GM23338 (cell line): Measurements from ENCODE around the gene TMPRSS6. TPM values are rescaled to one million over a fixed set of nuclear protein-coding genes. Genes with fewer than 3 reads are reported as not detected.

Experiments
- ATAC-seq: fragments of 200-7000 bp; cut with Tn5 transposase; 3 replicates; pipeline ENCODE4 v1.9.1; 2020
- DNase-seq: peaks from one replicate; pipeline ENCODE4 v3.0.0-alpha.2; 2015; ENCODE audit warnings: low spot score
- H2AFZ ChIP-seq: fragments of 200-600 bp; sonication (generic); 2 replicates; pipeline ENCODE4 v1.8.0; 2016; ENCODE audit warnings: antibody characterized with exemption, mild to moderate bottlenecking, moderate library complexity
- H3F3A ChIP-seq: fragments of 200-600 bp; sonication (generic); replicated peaks from 2 replicates; pipeline ENCODE4 v1.8.0; 2017; ENCODE audit warnings: antibody characterized with exemption, mixed run types, low read depth
- H3K27ac ChIP-seq: fragments of 200-600 bp; sonication (generic); 2 replicates; pipeline ENCODE4 v1.6.1; 2016; ENCODE audit warnings: low read depth
- H3K27me3 ChIP-seq: fragments of 200-600 bp; sonication (generic); 2 replicates; pipeline ENCODE4 v1.8.0; 2016; ENCODE audit warnings: mild to moderate bottlenecking, mixed run types, moderate library complexity; ENCODE audit not compliant: insufficient read depth
- H3K36me3 ChIP-seq: fragments of 200-600 bp; sonication (generic); 2 replicates; pipeline ENCODE4 v1.8.0; 2016; ENCODE audit warnings: mild to moderate bottlenecking; ENCODE audit not compliant: insufficient read depth
- H3K4me1 ChIP-seq: fragments of 200-600 bp; sonication (generic); 2 replicates; pipeline ENCODE4 v1.8.0; 2016; ENCODE audit warnings: mild to moderate bottlenecking, moderate library complexity; ENCODE audit not compliant: insufficient read depth
- H3K4me2 ChIP-seq: fragments of 200-600 bp; sonication (generic); 2 replicates; pipeline ENCODE4 v1.7.1; 2017; ENCODE audit warnings: mixed run types
- H3K4me3 ChIP-seq: fragments of 200-600 bp; sonication (generic); 2 replicates; pipeline ENCODE4 v1.6.1; 2016; ENCODE audit warnings: mixed run types
- H3K79me2 ChIP-seq: fragments of 200-600 bp; sonication (generic); replicated peaks from 2 replicates; pipeline ENCODE4 v1.8.0; 2017; ENCODE audit warnings: mild to moderate bottlenecking; ENCODE audit not compliant: insufficient read depth
- H3K9me2 ChIP-seq: fragments of 200-600 bp; sonication (generic); 2 replicates; pipeline ENCODE4 v1.8.0; 2017; ENCODE audit not compliant: insufficient read depth
- H4K20me1 ChIP-seq: fragments of 200-600 bp; sonication (generic); replicated peaks from 2 replicates; pipeline ENCODE4 v1.8.0; 2017; ENCODE audit warnings: mild to moderate bottlenecking; ENCODE audit not compliant: insufficient read depth
- H3K27ac Mint-ChIP-seq: 2 replicates; pipeline ENCODE4 v1.8.0; 2020; ENCODE audit warnings: inconsistent platforms, mild to moderate bottlenecking, moderate library complexity, mixed read lengths
- H3K27me3 Mint-ChIP-seq: 3 replicates; pipeline ENCODE4 v1.8.0; 2022; ENCODE audit warnings: low read depth, mild to moderate bottlenecking, moderate library complexity, mixed read lengths, inconsistent platforms; ENCODE audit not compliant: insufficient read depth, poor library complexity
- H3K36me3 Mint-ChIP-seq: 3 replicates; pipeline ENCODE4 v1.8.0; 2021; ENCODE audit warnings: low read depth, mild to moderate bottlenecking, inconsistent platforms, moderate library complexity, mixed read lengths
- H3K4me1 Mint-ChIP-seq: 3 replicates; pipeline ENCODE4 v1.8.0; 2020; ENCODE audit warnings: mild to moderate bottlenecking, inconsistent platforms, mixed read lengths
- H3K4me3 Mint-ChIP-seq: 3 replicates; pipeline ENCODE4 v1.8.0; 2021; ENCODE audit warnings: moderate library complexity, mild to moderate bottlenecking, inconsistent platforms, mixed read lengths
- H3K9me3 Mint-ChIP-seq: 3 replicates; pipeline ENCODE4 v1.8.0; 2020; ENCODE audit warnings: moderate library complexity, mild to moderate bottlenecking, inconsistent platforms, mixed read lengths
- CTCF ChIP-seq, 2 experiments: fragments of 200-600 bp in 1 of 2; sonication (generic) in 1 of 2; conservative IDR thresholded peaks; 2 replicates each; pipeline versions ENCODE4 v1.5.1 to v1.6.1; 2016 to 2017; ENCODE audit warnings: antibody characterized with exemption in 2 of 2, low read depth in 2 of 2, mild to moderate bottlenecking in 2 of 2, moderate library complexity in 1 of 2
- EZH2 ChIP-seq: fragments of 200-600 bp; sonication (generic); IDR thresholded peaks from one replicate; pipeline ENCODE4 v1.8.0; 2017; ENCODE audit warnings: antibody characterized with exemption, mild to moderate bottlenecking, low read depth; ENCODE audit not compliant: unreplicated experiment
- EZH2phosphoT487 ChIP-seq: fragments of 200-600 bp; sonication (generic); IDR thresholded peaks from one replicate; pipeline ENCODE4 v1.8.1; 2018; ENCODE audit warnings: antibody characterized with exemption; ENCODE audit not compliant: unreplicated experiment
- JUNB ChIP-seq: IDR thresholded peaks from one replicate; pipeline ENCODE4 v1.6.1; 2016; ENCODE audit warnings: antibody characterized with exemption; ENCODE audit not compliant: unreplicated experiment
- NANOG ChIP-seq: IDR thresholded peaks from 2 replicates; pipeline ENCODE4 v1.6.1; 2016; ENCODE audit warnings: antibody characterized with exemption, borderline replicate concordance
- STAT1 ChIP-seq: IDR thresholded peaks from one replicate; pipeline ENCODE4 v1.6.1; 2016; ENCODE audit warnings: antibody characterized with exemption; ENCODE audit not compliant: unreplicated experiment
- ZNF331 ChIP-seq: fragments of 250-450 bp; sonication (Bioruptor Pico); IDR thresholded peaks from 2 replicates; pipeline ENCODE4 v1.5.0; 2020; ENCODE audit warnings: low read depth, mild to moderate bottlenecking, moderate library complexity
- polyA plus RNA-seq: library from polyadenylated mRNA; unstranded; fragments of >200 nt; fragmentation: Nextera tagmentation; extraction: Ambion mirVana; gene quantifications from 2 replicates; pipeline ENCODE4 v1.2.1, GENCODE V29; 2016
- total RNA-seq: library from RNA; depleted of rRNA; stranded (reverse); fragments of >200 nt; shearing (Covaris generic); gene quantifications from 2 replicates; pipeline ENCODE4 v1.2.3, GENCODE V29; 2014
- TF ChIP-seq, protein P1 (sequence below): IDR thresholded peaks from one replicate; pipeline ENCODE4 v1.6.1; 2018; ENCODE audit warnings: antibody characterized with exemption; ENCODE audit not compliant: unreplicated experiment
- TF ChIP-seq, protein P2 (sequence below): IDR thresholded peaks from 2 replicates; pipeline ENCODE4 v1.6.1; 2016; ENCODE audit warnings: antibody characterized with exemption

TMPRSS6 gene
- total and polyA plus RNA-seq, 2 experiments from 2014 or later, result 0.13 TPM; not detected in 1

DNA sequence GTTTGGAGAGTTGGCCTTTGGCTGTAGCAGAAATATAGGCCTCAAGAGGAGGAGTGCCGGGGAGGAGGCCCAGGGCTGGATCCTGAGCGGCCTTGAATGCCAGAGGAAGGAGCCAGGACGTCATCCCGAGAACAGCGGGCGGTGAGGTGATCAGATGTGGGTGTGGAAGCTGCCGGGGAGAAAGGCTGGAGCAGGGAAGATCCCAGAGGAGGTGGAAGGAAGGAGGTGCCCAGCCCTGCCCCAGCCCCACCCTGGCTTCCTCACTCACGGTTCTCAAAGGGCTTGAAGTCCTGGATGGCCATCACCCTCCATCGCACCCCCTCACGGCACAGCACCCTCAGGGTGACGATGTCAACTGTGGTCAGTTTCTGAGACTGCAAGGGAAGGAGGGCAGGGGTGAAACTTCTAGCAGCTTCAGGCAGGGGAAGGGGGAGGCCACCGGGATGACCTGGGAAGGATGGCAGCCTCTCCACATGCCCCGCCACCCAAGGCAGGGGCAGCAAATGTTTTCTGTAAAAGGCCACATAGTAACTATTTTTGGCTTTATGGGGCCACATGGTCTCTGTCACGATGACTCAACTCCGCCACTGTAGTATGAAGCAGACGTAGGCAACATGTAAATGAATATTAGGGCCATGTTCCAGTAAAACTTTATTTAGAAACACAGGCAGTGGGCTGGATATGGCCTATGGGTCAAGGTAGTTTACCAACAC is 29.5 kb upstream of the TMPRSS6 start (continued):
- no peak for TF ChIP-seq EZH2phosphoT487
- TF ChIP-seq ZNF331 (CRISPR knock-in tag), result no peak
- TF ChIP-seq EZH2, result no peak
- TF ChIP-seq JUNB, result no peak
- no peak for TF ChIP-seq STAT1
- TF ChIP-seq CTCF (conservative IDR thresholded peaks at IDR 0.05; ENCODE audit: low read depth in 2 of 2), result no peak

- Mint-ChIP-seq H3K36me3 (no peaks in the 10 kb centered on the region; the same call in 2 of the 3 replicates), H3K27ac (no peak overlapping the region)
- TF ChIP-seq EZH2 (no peak), JUNB (no peak), CTCF (conservative IDR thresholded peaks at IDR 0.05; ENCODE audit: low read depth in 2 of 2) (no peak), ZNF331 (CRISPR knock-in tag) (no peak), STAT1 (no peak), NANOG (no peak)
- TF ChIP-seq, protein P1, sequence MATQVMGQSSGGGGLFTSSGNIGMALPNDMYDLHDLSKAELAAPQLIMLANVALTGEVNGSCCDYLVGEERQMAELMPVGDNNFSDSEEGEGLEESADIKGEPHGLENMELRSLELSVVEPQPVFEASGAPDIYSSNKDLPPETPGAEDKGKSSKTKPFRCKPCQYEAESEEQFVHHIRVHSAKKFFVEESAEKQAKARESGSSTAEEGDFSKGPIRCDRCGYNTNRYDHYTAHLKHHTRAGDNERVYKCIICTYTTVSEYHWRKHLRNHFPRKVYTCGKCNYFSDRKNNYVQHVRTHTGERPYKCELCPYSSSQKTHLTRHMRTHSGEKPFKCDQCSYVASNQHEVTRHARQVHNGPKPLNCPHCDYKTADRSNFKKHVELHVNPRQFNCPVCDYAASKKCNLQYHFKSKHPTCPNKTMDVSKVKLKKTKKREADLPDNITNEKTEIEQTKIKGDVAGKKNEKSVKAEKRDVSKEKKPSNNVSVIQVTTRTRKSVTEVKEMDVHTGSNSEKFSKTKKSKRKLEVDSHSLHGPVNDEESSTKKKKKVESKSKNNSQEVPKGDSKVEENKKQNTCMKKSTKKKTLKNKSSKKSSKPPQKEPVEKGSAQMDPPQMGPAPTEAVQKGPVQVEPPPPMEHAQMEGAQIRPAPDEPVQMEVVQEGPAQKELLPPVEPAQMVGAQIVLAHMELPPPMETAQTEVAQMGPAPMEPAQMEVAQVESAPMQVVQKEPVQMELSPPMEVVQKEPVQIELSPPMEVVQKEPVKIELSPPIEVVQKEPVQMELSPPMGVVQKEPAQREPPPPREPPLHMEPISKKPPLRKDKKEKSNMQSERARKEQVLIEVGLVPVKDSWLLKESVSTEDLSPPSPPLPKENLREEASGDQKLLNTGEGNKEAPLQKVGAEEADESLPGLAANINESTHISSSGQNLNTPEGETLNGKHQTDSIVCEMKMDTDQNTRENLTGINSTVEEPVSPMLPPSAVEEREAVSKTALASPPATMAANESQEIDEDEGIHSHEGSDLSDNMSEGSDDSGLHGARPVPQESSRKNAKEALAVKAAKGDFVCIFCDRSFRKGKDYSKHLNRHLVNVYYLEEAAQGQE, result no peak
- TF ChIP-seq, protein P2, sequence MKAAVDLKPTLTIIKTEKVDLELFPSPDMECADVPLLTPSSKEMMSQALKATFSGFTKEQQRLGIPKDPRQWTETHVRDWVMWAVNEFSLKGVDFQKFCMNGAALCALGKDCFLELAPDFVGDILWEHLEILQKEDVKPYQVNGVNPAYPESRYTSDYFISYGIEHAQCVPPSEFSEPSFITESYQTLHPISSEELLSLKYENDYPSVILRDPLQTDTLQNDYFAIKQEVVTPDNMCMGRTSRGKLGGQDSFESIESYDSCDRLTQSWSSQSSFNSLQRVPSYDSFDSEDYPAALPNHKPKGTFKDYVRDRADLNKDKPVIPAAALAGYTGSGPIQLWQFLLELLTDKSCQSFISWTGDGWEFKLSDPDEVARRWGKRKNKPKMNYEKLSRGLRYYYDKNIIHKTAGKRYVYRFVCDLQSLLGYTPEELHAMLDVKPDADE, result no peak
These were observed 28.6 kb upstream of the TMPRSS6 start for GRCh38 chr22:37137903-37138665.

More at GRCh38 chr22:37137903-37138665, 28.6 kb upstream of the TMPRSS6 start:
- Histone ChIP-seq H3K36me3 (no peaks in the 10 kb centered on the region), H4K20me1 (no peaks in the 10 kb centered on the region), H3K9me2 (no peaks in the 10 kb centered on the region), H3K4me1 (no peaks in the 10 kb centered on the region), H3K79me2 (no peaks in the 10 kb centered on the region), H3K27me3 (no peaks in the 10 kb centered on the region), H3K4me2 (no peak overlapping the region), H3K4me3 (no peak overlapping the region), H2AFZ (no peak overlapping the region), H3K27ac (no peak overlapping the region), H3F3A (no peaks in the 10 kb centered on the region)
- Mint-ChIP-seq H3K27me3 (peaks cover 14% of the 10 kb centered on the region), H3K9me3 (no peaks in the 10 kb centered on the region), H3K4me3 (no peak overlapping the region; the same call in 2 of the 3 replicates), H3K4me1 (no peaks in the 10 kb centered on the region; the same call in 2 of the 3 replicates)
- ATAC-seq (no peak), DNase-seq (no peak)
